Activated CD4-positive, alpha-beta T cell treated with anti-CD3 and anti-CD28 coated beads, Interleukin-2, amount 50 U/mL, for 48 hours (primary cell): ENCODE measurements around the gene GALNT11.
"Not testable (repeated sequence)": the region's sequence is repeated elsewhere in the genome, so short reads cannot be mapped to it uniquely, and the experiment has no call there.

Experiments
- DNase-seq, 2 experiments: peaks; one replicate each; pipeline ENCODE4 v3.0.0-alpha.2; 2020

Gene GALNT11

DNA sequence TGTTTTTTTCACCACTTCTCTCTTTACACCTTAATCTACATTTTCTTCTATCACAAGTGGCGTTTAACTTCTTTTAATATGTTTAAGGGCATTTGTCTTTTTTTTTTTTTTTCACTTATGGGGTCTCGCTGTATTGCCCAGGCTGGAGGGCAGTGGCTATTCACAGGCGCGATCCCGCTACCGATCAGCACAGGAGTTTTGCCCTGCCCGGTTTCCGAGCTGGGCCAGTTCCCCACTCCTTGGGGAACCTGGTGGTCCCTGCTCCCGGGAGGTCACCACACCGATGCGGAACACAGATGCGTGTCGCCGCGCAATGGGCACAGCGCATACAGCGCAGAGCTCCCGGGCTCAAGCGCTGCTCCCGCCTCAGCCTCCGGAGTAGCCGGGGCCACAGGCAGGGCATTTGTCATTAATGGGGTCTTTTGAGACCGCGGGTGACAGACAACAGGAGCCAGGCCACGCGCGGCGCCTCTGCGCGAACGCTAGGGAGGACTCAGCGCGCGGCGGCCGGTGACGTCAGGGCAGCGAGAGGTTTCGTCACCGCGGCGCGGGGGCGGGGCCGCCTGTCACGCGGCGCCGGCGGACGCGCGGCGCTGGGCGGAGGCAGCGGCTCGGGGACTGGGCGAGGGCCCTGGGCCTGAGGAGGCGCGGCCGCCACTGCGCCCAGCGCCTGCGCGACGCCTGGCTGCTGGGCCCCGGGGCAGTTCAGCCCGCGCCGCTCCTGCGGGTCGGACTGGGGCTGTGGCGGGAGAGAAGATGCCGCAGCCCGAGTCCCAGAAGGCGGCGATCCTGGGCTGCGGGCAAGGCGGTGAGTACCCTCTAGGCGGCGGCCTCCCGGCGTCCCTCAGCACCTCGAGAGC lies at the start of gene GALNT11:
Gene GALNT11 (plus strand): TSS at position 598 of the 860 bp plus-strand sequence. CDS start 68,554 bp downstream, outside the sequence.
- peak; percentile 85 for DNase-seq

GRCh38 chr7:151978616-151979015 lies 46.9 kb upstream of the GALNT11 start:
- DNase-seq: no peak

DNA sequence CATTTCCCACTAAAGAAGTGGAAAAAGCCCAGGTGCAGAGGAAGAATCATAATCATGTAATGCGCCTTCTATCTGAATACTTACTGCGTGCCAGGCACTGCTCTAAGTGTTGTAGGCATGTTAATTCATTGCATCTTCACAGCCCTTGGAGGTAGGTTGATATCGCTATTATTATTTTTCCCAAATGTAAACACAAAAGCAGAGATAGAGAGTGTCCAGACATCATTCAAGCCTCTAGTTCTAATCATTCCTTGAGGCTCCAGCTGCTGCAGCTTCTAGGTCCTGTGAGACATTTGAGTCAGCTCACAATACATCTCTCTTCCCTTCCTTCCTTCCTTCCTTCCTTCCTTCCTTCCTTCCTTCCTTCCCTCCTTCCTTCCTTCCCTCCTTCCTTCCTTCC lies 44.3 kb upstream of the GALNT11 start:
- DNase-seq: no peak

- DNase-seq: no peak
Observed at GRCh38 chr7:151982806-151983205, 42.7 kb upstream of the GALNT11 start.

GRCh38 chr7:151984612-151985011 lies 40.9 kb upstream of the GALNT11 start:
- DNase-seq: no peak

DNA sequence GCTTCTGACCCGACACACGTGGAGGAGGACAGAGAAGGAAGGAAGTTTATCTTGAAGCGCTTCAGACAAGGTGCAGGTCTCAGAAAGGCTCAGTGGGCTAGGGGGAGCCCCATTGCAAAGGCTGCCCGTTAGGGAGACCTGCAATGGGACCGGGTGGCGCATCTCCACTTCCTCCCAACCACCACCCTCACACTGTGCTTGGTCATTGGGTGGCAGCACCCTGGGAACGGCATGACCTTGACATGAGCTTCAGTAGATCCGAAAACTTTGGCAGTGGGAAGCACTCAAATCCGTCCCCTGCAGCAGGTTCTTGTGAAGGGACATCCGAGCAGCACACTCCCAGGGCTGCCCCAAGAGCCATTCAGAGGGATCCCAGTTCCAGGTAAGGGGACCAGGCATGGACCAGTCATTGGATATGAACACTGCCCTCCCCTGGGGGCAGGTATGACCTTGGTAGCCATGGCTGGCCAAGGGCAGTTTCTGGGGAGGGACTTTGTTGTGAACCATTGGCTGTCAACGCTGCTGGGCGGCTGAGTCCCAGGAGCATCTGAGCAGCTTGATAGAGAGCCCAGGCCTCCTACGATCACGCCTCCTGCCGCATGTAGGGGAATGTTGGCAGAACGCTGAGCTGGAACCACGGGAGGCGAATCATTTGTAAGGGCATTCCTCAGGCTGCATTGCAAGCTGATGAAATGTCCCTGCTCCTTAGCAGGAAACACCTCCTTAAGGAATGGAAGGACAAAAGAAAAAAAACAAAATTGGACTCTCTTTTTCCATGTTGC lies 37.5 kb upstream of the GALNT11 start:
- DNase-seq: no peak

DNA sequence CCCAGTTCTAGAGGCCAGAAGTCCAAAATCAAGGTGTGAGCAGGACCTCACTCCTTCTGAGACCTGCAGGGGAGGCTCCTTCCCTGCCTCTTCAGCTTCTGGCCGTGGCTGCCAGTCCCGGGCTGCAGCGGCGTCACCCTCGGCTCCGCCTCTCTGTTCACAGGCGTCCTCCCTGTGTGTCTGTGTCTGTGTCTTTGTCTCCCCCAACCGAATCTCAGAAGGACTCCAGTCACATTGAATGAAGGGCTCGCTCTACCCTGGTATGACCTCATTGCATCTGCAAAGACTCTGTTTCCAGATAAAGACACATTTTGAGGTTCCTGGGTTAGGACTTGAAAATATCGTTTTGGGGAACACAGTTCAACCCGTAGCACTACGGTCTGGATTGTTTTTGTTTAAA lies 33.1 kb upstream of the GALNT11 start:
- DNase-seq: peak; percentile 40 to 49

GRCh38 chr7:151993977-151994676 lies 31.3 kb upstream of the GALNT11 start:
- DNase-seq: peak; percentile 47 to 61

DNA sequence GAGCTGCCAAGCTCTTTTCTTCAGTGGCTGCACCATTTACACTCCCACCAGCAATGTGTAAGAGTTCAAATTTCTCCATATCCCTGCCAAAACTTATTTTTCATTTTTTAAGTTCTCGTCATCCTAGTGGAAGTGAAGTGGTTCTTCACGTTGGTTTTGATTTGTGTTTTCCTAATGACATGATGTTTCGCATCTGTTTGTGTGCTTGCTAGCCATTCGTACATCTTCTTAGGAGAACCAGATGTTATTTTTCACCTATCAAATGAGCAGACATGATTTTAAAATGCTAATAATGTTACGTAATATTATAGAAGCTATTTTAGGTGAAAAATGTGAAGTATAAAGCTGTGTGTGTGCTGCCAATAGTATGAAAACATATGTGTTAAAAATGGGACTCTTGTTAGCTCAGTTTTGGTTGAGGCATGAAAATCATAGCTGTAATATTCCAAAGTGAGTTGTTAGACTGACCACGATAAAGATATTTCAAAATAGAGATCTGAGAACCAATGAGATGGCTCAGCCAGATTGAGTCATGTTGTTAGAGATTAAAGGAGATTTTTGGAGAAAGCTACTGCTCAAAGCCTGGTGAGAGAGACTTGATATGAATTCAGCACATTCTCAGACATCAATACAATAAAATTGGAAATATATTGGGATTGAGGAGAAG lies 25.9 kb upstream of the GALNT11 start:
- DNase-seq: no peak

DNA sequence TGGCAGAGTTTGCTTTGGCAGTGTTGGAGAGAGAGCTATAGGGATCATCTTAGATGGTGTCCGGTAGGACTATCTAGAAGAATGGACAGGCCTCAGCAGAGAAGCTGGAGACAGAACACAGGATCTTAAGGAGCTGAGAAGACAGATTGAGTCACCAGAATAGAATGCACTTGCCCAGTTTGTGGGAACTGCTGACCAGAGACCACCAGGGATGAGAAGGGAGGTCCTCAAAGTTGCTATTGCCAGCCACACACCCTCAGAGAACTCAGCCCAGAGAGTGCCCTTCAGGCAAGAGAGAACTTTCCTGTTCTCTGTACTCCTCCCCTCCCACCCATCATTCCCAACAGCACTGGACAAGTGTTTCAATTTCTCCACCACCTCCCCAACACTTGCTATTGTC lies 25.3 kb upstream of the GALNT11 start:
- no peak for DNase-seq

DNA sequence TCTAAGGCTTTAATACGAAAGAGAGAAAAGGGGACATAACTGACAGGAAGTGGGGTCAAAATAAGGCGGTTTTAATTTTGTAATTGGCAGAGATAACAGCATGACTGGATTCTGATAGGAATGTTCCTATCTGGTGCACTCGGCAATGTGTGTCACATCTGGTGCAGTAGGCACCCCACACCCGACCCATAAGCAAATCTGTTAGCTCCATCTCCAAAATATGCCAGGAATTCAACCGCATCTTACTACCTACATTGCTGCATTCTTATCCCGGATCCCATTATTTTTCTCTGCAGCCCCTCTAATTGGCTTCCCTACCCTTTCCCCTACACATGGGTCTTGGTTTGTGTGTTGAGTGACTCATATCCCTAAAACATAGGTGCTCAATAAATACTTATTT lies 19.1 kb upstream of the GALNT11 start:
- no peak for DNase-seq

- DNase-seq: no peak
Observed at GRCh38 chr7:152011860-152012259, 13.6 kb upstream of the GALNT11 start.

DNA sequence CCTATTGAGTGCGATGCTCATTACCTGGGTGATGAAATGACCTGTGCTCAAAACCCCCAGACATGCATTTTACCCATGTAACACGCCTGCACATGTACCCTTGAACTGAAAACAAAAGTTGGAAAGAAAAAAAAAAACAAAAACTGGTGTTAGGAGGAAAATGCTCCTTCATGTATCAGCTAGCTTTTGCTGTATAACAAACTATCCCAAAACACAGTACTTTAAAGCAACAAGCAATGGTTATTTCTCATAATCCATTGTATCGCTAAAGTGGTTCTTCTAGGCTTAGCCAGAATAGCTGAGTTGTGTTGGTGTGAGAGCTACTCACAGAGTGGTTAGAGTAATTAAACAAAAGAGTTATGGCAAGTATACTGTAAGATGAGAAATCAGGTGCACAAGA lies 12.2 kb upstream of the GALNT11 start:
- DNase-seq: no peak

GRCh38 chr7:152013974-152014373 lies 11.5 kb upstream of the GALNT11 start:
- DNase-seq: no peak

DNA sequence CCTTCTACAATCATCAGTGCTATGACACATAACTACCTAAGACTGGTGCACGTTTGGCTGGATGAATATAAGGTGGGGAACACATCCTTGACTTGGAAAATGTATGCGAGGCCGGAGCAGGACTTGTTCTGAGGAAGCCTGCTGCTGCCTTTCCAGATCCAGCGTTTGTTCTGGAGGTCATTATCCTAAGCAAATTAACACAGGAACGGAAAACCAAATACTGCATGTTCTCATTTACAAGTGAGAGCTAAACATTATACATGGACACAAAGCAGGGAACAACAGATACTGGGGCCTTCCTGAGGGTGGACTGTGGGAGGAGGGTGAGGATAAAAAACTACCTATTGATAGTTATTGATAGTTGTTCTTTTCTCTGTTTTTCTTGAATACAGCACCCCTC lies 10.8 kb upstream of the GALNT11 start:
- no peak for DNase-seq

- no peak for DNase-seq
Observed at GRCh38 chr7:152015600-152015999, 9.9 kb upstream of the GALNT11 start.

GRCh38 chr7:152016947-152017346 lies 8.5 kb upstream of the GALNT11 start:
- DNase-seq: no peak

GRCh38 chr7:152017683-152018082 lies 7.8 kb upstream of the GALNT11 start:
- DNase-seq: not testable (repeated sequence)

- not testable (repeated sequence) for DNase-seq
Observed at GRCh38 chr7:152021740-152022139, 3.7 kb upstream of the GALNT11 start.

- DNase-seq: peak in 1 of 2 experiments; percentile 20
Observed at GRCh38 chr7:152025937-152026890, 740 bp downstream of the GALNT11 start.
